K562 (cell line): Measurements from ENCODE around the gene MID1IP1. TPM values are rescaled to one million over a fixed set of nuclear protein-coding genes. Genes with fewer than 3 reads are reported as not detected.

Experiments used
- ARID1B ChIP-seq: fragments of 450-650 bp; IDR thresholded peaks from 2 replicates; pipeline ENCODE4 v1.6.1; 2016; ENCODE audit warnings: antibody characterized with exemption, mild to moderate bottlenecking, inconsistent platforms
- ARNT ChIP-seq, 2 experiments: fragments of 450-650 bp; IDR thresholded peaks; 2 replicates each; pipeline ENCODE4 v1.6.1; 2016; ENCODE audit warnings: mild to moderate bottlenecking in 1 of 2
- CREM ChIP-seq: IDR thresholded peaks from 2 replicates; pipeline ENCODE4 v1.6.1; 2014; ENCODE audit warnings: antibody characterized with exemption, low read depth
- IRF2 ChIP-seq: sonication (generic); formaldehyde crosslinking; IDR thresholded peaks from 2 replicates; pipeline ENCODE4 v1.8.1; 2022; ENCODE audit warnings: mild to moderate bottlenecking, missing genetic modification reagents
- MTA1 ChIP-seq: fragments of 450-650 bp; IDR thresholded peaks from 2 replicates; pipeline ENCODE4 v1.6.1; 2017; ENCODE audit warnings: borderline replicate concordance
- MYC ChIP-seq, 2 experiments: fragments of 250-450 bp in 1 of 2; sonication (Bioruptor Pico) in 1 of 2; IDR thresholded peaks; 2 replicates each; pipeline versions ENCODE4 v1.5.1 to v1.6.1; 2012 to 2021; ENCODE audit warnings: low read depth in 2 of 2, borderline replicate concordance in 1 of 2, improper control_type of control experiment in 1 of 2, low read length in 1 of 2, mild to moderate bottlenecking in 1 of 2, moderate library complexity in 1 of 2
- NEUROD1 ChIP-seq: fragments of 150-350 bp; IDR thresholded peaks from 2 replicates; pipeline ENCODE4 v1.6.1; 2014; ENCODE audit warnings: borderline replicate concordance, low read length, low read depth; ENCODE audit not compliant: partially characterized antibody
- OTX1 ChIP-seq: fragments of 450-650 bp; formaldehyde crosslinking; IDR thresholded peaks from 2 replicates; pipeline ENCODE4 v1.4.0; 2022; ENCODE audit warnings: mild to moderate bottlenecking
- RBFOX2 ChIP-seq: fragments of 200-400 bp; formaldehyde crosslinking; IDR thresholded peaks from 2 replicates; pipeline ENCODE4 v1.6.1; 2017; ENCODE audit warnings: low read depth, mild to moderate bottlenecking, low read length, moderate library complexity
- RBM39 ChIP-seq: fragments of 200-400 bp; formaldehyde crosslinking; optimal IDR thresholded peaks from 2 replicates; pipeline ENCODE3; 2018; ENCODE audit warnings: low read depth, low read length
- SETDB1 ChIP-seq: IDR thresholded peaks from one replicate; pipeline ENCODE4 v1.6.1; 2012; ENCODE audit warnings: low read length, control low read depth, inconsistent platforms
- SMAD1 ChIP-seq: fragments of 150-350 bp; IDR thresholded peaks from 2 replicates; pipeline ENCODE4 v1.6.1; 2014; ENCODE audit warnings: low read length, low read depth; ENCODE audit not compliant: partially characterized antibody
- SP1 ChIP-seq: sonication (generic); formaldehyde crosslinking; IDR thresholded peaks from 2 replicates; pipeline ENCODE4 v1.8.1; 2022; ENCODE audit warnings: mild to moderate bottlenecking, missing genetic modification reagents
- XRCC4 ChIP-seq: IDR thresholded peaks from one replicate; pipeline ENCODE4 v1.6.1; 2011; ENCODE audit not compliant: insufficient read depth, insufficient read length; ENCODE audit errors: extremely low read depth
- ZNF316 ChIP-seq: fragments of 450-650 bp; IDR thresholded peaks from 2 replicates; pipeline ENCODE4 v1.6.1; 2016
- polyA plus RNA-seq, 8 experiments: library from polyadenylated mRNA; depleted of rRNA in 4 of 8; stranded (reverse) in 5 of 8; unstranded in 3 of 8; fragments of >200 nt; fragmentation: Nextera tagmentation in 2 of 8; fragmentation: Illumina TruSeq in 1 of 8; extraction: Ambion mirVana in 2 of 8; extraction: Trizol in 1 of 8; gene quantifications; 2 replicates each; pipeline versions ENCODE4 v1.2.1 to v1.2.3, GENCODE V29; 2011 to 2014; ENCODE audit warnings: inconsistent platforms in 1 of 8, missing spikeins in 1 of 8
- total RNA-seq, 7 experiments: library from RNA; depleted of rRNA in 6 of 7; stranded (reverse); fragments of >200 nt in 6 of 7; fragmentation: Illumina TruSeq in 2 of 7; extraction: Trizol in 2 of 7; gene quantifications; 2 replicates each; pipeline versions ENCODE4 v1.2.1 to v1.2.3, GENCODE V29; 2011 to 2021; ENCODE audit warnings: low replicate concordance in 1 of 7
- TF ChIP-seq, protein P1 (sequence below), 2 experiments: fragments of 450-650 bp; formaldehyde crosslinking in 1 of 2; IDR thresholded peaks; 2 replicates each; pipeline versions ENCODE4 v1.4.0 to v1.6.1; 2014 to 2020; ENCODE audit warnings: mild to moderate bottlenecking in 2 of 2, borderline replicate concordance in 1 of 2, low read depth in 1 of 2
- TF ChIP-seq, protein P2 (sequence below), 2 experiments: fragments of 250-450 bp in 1 of 2; fragments of 450-650 bp in 1 of 2; sonication (Bioruptor Pico) in 1 of 2; IDR thresholded peaks; 2 replicates each; pipeline versions ENCODE4 v1.6.1 to v1.8.0; 2016 to 2021; ENCODE audit warnings: mild to moderate bottlenecking in 2 of 2, moderate library complexity in 2 of 2, missing compliant biosample characterization in 1 of 2, missing genetic modification characterization in 1 of 2

The MID1IP1 gene
- total and polyA plus RNA-seq, 9 of the 15 experiments (the other 6 are each of a cell fraction or from before 2014, with no cell fraction given) = 0.51 to 102 (median 27.5) TPM

DNA sequence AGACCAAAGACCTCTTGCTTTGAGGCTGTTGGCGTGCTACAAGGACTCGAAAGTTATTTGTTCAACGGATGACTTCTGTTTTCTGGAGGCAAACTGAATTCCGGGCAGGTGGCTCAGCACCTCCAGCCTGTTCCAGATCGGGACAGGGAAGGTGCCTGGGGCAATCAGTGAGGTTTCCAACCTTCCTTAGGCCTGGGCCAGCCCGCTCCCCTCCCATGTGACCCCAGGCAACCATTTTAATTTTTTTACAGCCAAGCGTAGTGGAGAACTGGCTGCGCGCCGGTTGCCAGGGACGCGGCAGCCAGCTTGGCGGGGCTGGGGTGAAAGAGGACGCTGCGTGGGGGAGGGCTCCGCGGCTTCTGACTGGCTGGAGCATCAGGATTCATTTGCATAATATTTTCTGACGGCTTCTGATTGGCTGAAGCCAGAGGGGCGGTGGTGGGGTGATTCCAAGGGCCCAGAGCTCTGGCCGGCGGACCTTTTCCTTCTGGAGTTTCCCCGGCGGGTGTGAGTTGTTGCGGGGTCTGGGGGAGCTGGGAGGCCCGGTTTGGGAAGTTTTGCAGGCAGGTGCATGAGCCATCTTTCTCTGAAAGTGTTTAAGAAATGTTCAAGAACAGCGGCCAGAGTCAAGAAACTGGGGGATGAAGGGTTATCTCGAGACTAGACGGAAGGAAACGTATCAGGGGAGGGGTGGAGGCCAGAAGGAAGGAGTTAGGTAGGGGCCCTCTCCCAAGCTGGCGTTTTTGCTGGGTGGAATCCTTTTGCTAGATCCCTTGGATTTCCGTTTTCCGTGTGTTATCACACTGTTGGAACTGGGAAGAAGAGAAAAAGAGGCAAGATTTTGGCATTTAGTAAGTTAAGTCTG lies at the start of gene MID1IP1 (continued):
- TF ChIP-seq MTA1 (no peak), RBM39 (no peak), SMAD1 (peak; percentile 71), ARNT (IDR thresholded peaks at IDR 0.05) (0 out of 4 replicates have a peak, but pooled peaks of 1 of the 2 experiments have one; percentile 36), ZNF316 (no peak), ARID1B (no peak; the same call in 1 of the 2 replicates), SETDB1 (no peak), MYC (IDR thresholded peaks at IDR 0.05; ENCODE audit: low read depth, low read length) (peak; percentile 36; the same call in 1 of the 2 replicates), MYC (CRISPR knock-in tag; IDR thresholded peaks at IDR 0.05; ENCODE audit: borderline replicate concordance, low read depth) (no peak), SP1 (CRISPR knock-in tag) (0 out of 2 replicates have a peak, but pooled peaks have one; percentile 26), RBFOX2 (peak; percentile 79), NEUROD1 (peak; percentile 36), IRF2 (CRISPR knock-in tag) (no peak), XRCC4 (no peak), CREM (peak; percentile 57; the same call in 1 of the 2 replicates), OTX1 (CRISPR knock-in tag) (peak; percentile 77; the same call in 1 of the 2 replicates)
- TF ChIP-seq, protein P1, sequence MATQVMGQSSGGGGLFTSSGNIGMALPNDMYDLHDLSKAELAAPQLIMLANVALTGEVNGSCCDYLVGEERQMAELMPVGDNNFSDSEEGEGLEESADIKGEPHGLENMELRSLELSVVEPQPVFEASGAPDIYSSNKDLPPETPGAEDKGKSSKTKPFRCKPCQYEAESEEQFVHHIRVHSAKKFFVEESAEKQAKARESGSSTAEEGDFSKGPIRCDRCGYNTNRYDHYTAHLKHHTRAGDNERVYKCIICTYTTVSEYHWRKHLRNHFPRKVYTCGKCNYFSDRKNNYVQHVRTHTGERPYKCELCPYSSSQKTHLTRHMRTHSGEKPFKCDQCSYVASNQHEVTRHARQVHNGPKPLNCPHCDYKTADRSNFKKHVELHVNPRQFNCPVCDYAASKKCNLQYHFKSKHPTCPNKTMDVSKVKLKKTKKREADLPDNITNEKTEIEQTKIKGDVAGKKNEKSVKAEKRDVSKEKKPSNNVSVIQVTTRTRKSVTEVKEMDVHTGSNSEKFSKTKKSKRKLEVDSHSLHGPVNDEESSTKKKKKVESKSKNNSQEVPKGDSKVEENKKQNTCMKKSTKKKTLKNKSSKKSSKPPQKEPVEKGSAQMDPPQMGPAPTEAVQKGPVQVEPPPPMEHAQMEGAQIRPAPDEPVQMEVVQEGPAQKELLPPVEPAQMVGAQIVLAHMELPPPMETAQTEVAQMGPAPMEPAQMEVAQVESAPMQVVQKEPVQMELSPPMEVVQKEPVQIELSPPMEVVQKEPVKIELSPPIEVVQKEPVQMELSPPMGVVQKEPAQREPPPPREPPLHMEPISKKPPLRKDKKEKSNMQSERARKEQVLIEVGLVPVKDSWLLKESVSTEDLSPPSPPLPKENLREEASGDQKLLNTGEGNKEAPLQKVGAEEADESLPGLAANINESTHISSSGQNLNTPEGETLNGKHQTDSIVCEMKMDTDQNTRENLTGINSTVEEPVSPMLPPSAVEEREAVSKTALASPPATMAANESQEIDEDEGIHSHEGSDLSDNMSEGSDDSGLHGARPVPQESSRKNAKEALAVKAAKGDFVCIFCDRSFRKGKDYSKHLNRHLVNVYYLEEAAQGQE (IDR thresholded peaks at IDR 0.05; ENCODE audit: borderline replicate concordance) = 0 out of 2 replicates have a peak, but pooled peaks have one; percentile 11
- TF ChIP-seq, protein P1 (CRISPR knock-in tag; IDR thresholded peaks at IDR 0.05; ENCODE audit: low read depth) = no peak
- TF ChIP-seq, protein P2, sequence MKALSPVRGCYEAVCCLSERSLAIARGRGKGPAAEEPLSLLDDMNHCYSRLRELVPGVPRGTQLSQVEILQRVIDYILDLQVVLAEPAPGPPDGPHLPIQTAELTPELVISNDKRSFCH (CRISPR knock-in tag; IDR thresholded peaks at IDR 0.05) = no peak
- TF ChIP-seq, protein P2 (tag; IDR thresholded peaks at IDR 0.05) = 0 out of 2 replicates have a peak, but pooled peaks have one; percentile 20
